ENCODE data around the gene TMEM30B.

Gene TMEM30B

GRCh38 chr14:61234215-61234916 is 46.8 kb downstream of the TMEM30B start:
- TF ChIP-seq HDGF (IDR thresholded peaks at IDR 0.05; ENCODE audit: borderline replicate concordance) = no peak
- no peak for TF ChIP-seq L3MBTL2 (conservative IDR thresholded peaks at IDR 0.05)
- no peak for TF ChIP-seq BHLHE40 (IDR thresholded peaks at IDR 0.05; ENCODE audit: borderline replicate concordance)
- TF ChIP-seq FOXK2 (IDR thresholded peaks at IDR 0.05) = no peak
- TF ChIP-seq FOXA1 (IDR thresholded peaks at IDR 0.05) = no peak
- no peak for TF ChIP-seq CTBP1 (IDR thresholded peaks at IDR 0.05; ENCODE audit: borderline replicate concordance)
- CTCF ChIA-PET = no interaction called here
- POLR2A ChIA-PET = no interaction called here
- DNase-seq (ENCODE audit: extremely low spot score) = no peak

GRCh38 chr14:61233436-61233956 is 47.6 kb downstream of the TMEM30B start:
- TF ChIP-seq L3MBTL2 (conservative IDR thresholded peaks at IDR 0.05) = no peak
- TF ChIP-seq ARNT (IDR thresholded peaks at IDR 0.05) = no peak
- no peak for TF ChIP-seq CTBP1 (IDR thresholded peaks at IDR 0.05; ENCODE audit: borderline replicate concordance)
- TF ChIP-seq PKNOX1 (IDR thresholded peaks at IDR 0.05) = no peak
- TF ChIP-seq LEF1 (IDR thresholded peaks at IDR 0.05; ENCODE audit: borderline replicate concordance) = no peak
- no peak for TF ChIP-seq NFRKB (IDR thresholded peaks at IDR 0.05)
- no peak for TF ChIP-seq FOXM1 (IDR thresholded peaks at IDR 0.05; ENCODE audit: borderline replicate concordance)
- TF ChIP-seq FOXK2 (IDR thresholded peaks at IDR 0.05) = no peak
- TF ChIP-seq ELF4 (IDR thresholded peaks at IDR 0.05) = no peak
- TF ChIP-seq FOXA1 (IDR thresholded peaks at IDR 0.05) = no peak
- no peak for TF ChIP-seq SUZ12 (IDR thresholded peaks at IDR 0.05)
- POLR2A ChIA-PET = no interaction called here
- CTCF ChIA-PET = no interaction called here
- no peak for DNase-seq (ENCODE audit: extremely low spot score)

- POLR2A ChIA-PET = no interaction called here
- no peak for DNase-seq (ENCODE audit: extremely low spot score)
- TF ChIP-seq PKNOX1 (IDR thresholded peaks at IDR 0.05) (no peak), ZNF384 (IDR thresholded peaks at IDR 0.05) (no peak), SUZ12 (IDR thresholded peaks at IDR 0.05) (no peak), BHLHE40 (IDR thresholded peaks at IDR 0.05; ENCODE audit: borderline replicate concordance) (no peak), L3MBTL2 (conservative IDR thresholded peaks at IDR 0.05) (no peak), FOXK2 (IDR thresholded peaks at IDR 0.05) (no peak), NFRKB (IDR thresholded peaks at IDR 0.05) (no peak), ELF4 (IDR thresholded peaks at IDR 0.05) (no peak), CTBP1 (IDR thresholded peaks at IDR 0.05; ENCODE audit: borderline replicate concordance) (no peak), FOXA1 (IDR thresholded peaks at IDR 0.05) (no peak), LEF1 (IDR thresholded peaks at IDR 0.05; ENCODE audit: borderline replicate concordance) (no peak), ARNT (IDR thresholded peaks at IDR 0.05) (no peak), SP1 (IDR thresholded peaks at IDR 0.05) (no peak)
- CTCF ChIA-PET = no interaction called here
Measured at GRCh38 chr14:61231810-61232209, 49.3 kb downstream of the TMEM30B start.

- no peak for TF ChIP-seq FOXM1 (IDR thresholded peaks at IDR 0.05; ENCODE audit: borderline replicate concordance)
- TF ChIP-seq FOXK2 (IDR thresholded peaks at IDR 0.05) = no peak
- no peak for TF ChIP-seq BHLHE40 (IDR thresholded peaks at IDR 0.05; ENCODE audit: borderline replicate concordance)
- no peak for TF ChIP-seq FOXA1 (IDR thresholded peaks at IDR 0.05)
- no peak for TF ChIP-seq TARDBP (IDR thresholded peaks at IDR 0.05)
- no peak for TF ChIP-seq SUZ12 (IDR thresholded peaks at IDR 0.05)
- TF ChIP-seq ZNF384 (IDR thresholded peaks at IDR 0.05) = no peak
- TF ChIP-seq PKNOX1 (IDR thresholded peaks at IDR 0.05) = no peak
- no peak for TF ChIP-seq SP1 (IDR thresholded peaks at IDR 0.05)
- TF ChIP-seq ELF4 (IDR thresholded peaks at IDR 0.05) = no peak
- TF ChIP-seq NFRKB (IDR thresholded peaks at IDR 0.05) = no peak
- TF ChIP-seq LEF1 (IDR thresholded peaks at IDR 0.05; ENCODE audit: borderline replicate concordance) = no peak
- TF ChIP-seq CTBP1 (IDR thresholded peaks at IDR 0.05; ENCODE audit: borderline replicate concordance) = no peak
- no peak for TF ChIP-seq HDGF (IDR thresholded peaks at IDR 0.05; ENCODE audit: borderline replicate concordance)
- no peak for TF ChIP-seq L3MBTL2 (conservative IDR thresholded peaks at IDR 0.05)
- TF ChIP-seq ARNT (IDR thresholded peaks at IDR 0.05) = no peak
- DNase-seq (ENCODE audit: extremely low spot score) = no peak
- ChIA-PET POLR2A (no interaction called here), CTCF (interaction anchor here (1.3 kb wide), 1 partner anchor 38 kb away, joined by 7 read pairs; no protein-coding TSS in a partner anchor)
Measured at GRCh38 chr14:61229981-61230380, 51.2 kb downstream of the TMEM30B start.

DNA sequence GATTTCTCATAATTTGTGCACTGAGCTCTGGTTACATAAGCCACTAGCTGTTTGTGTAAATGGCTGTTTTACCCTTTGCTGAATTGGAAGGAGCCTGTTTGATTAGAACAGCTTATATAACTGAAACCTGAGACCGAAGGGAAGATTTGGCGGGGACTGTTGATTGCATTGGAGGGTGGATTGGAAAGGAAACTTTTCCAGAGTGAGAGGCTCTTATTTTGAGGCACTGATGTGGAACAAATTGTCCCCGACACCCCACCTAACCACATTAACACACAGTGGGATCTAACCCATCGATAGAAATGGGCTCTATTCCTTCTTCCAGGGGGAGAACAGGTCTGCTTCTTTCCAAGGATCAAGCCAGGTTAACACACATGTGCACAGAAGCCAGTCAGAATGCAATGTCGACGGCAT is 51.7 kb downstream of the TMEM30B start:
- POLR2A ChIA-PET = no interaction called here
- CTCF ChIA-PET = interaction anchor here (0.7 to 1.3 kb wide), 3 partner anchors 12 to 38 kb away, joined by 3 to 7 read pairs (median 3); no protein-coding TSS in a partner anchor
- TF ChIP-seq FOXK2 (IDR thresholded peaks at IDR 0.05) (no peak), L3MBTL2 (conservative IDR thresholded peaks at IDR 0.05) (peak; percentile 88), FOXA1 (IDR thresholded peaks at IDR 0.05) (no peak), BHLHE40 (IDR thresholded peaks at IDR 0.05; ENCODE audit: borderline replicate concordance) (no peak)
- peak; percentile 19 for DNase-seq (ENCODE audit: extremely low spot score)

DNA sequence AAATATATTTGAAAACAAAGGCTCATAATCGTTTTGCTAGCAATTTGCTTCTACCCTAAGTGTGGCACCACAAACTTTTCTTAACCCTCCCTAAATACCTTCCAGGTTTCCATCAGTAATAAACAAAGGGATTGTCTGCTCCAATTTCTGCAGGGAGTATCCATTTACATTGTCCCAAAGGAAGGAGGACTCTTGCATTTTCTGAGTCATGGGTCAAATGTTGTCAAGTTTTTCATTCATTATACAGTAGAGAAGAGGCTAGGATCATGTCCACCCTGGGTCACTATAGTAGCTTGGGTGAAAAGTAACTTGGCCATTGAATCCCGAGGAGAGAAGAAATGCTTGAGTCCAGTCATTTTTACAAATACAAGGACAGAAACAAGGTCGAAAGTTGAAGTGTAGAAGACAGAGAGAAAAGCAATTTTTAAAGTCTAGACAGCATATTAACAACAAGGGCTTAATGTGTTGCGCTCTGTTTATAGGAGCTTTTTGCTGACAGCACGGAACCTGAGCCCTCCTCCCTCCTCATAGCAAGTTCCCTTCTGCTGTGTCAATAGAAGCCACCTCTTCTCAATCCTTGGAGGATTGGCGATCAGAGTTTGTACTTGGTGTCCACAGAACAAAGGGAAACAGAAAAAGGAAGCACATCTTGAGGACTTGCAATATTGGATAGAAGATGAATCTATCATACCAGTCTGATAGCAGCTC is 53.1 kb downstream of the TMEM30B start:
- POLR2A ChIA-PET = no interaction called here
- CTCF ChIA-PET = interaction anchor here (1.3 kb wide), 1 partner anchor 25 kb away, joined by 3 read pairs; no protein-coding TSS in a partner anchor
- DNase-seq (ENCODE audit: extremely low spot score) = peak; percentile 36
- TF ChIP-seq NFRKB (IDR thresholded peaks at IDR 0.05) = no peak
- TF ChIP-seq BHLHE40 (IDR thresholded peaks at IDR 0.05; ENCODE audit: borderline replicate concordance) = no peak
- no peak for TF ChIP-seq FOXK2 (IDR thresholded peaks at IDR 0.05)
- TF ChIP-seq ARNT (IDR thresholded peaks at IDR 0.05) = no peak
- no peak for TF ChIP-seq SP1 (IDR thresholded peaks at IDR 0.05)
